Raji (cell line): ENCODE measurements around the gene DIO3.

Experiments
- POLR2A ChIP-seq: IDR thresholded peaks from 2 replicates; pipeline ENCODE4 v1.6.1; 2011; ENCODE audit warnings: low read depth, low read length, control low read depth; ENCODE audit not compliant: insufficient read depth

The DIO3 gene

GRCh38 chr14:101604935-101605780, 43.9 kb downstream of the DIO3 start:
- TF ChIP-seq POLR2A = no peak

- no peak for TF ChIP-seq POLR2A
These were observed 44.5 kb downstream of the DIO3 start for GRCh38 chr14:101605836-101606235.
